HG03432 (cell line): ENCODE results near the gene CD82.

ENCODE experiments used
- ATAC-seq: cut with Tn5 transposase; IDR thresholded peaks from one replicate; pipeline ENCODE4 v1.9.1; 2021; ENCODE audit warnings: mild to moderate bottlenecking, moderate library complexity; ENCODE audit not compliant: unreplicated experiment

Gene CD82

DNA sequence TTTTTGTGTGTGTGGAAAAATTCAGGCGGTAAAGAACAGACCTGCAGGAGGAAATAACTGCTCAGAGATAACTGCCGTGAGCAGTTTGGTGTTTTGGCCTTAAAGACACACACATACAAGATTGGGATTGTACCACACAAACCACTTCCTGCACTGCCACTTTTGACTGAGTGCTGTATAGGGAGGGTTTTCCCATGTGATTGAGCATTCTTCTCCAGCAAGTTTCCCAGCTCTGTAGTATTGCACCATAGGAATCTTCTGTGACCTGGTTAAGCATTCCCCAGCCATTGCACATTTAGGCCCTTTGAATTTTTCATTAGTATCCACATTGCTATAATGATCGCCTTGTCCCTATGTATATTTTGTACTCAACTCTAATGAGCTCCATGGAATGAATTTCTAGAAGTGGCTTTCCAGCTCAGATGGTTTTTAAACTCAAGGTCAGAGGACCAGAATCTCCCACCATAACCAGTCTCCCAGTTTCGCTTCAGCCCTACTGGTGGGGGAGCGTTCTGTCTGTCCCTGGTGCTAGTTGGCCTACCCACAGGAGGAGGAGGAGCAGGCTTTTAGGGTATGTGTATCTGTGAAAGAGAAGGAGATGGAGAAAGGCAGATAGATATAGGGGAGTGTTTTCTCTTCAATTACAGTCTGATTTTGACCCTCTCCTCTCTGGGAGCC lies 9.3 kb downstream of the CD82 start:
- ATAC-seq = peak; percentile 56

DNA sequence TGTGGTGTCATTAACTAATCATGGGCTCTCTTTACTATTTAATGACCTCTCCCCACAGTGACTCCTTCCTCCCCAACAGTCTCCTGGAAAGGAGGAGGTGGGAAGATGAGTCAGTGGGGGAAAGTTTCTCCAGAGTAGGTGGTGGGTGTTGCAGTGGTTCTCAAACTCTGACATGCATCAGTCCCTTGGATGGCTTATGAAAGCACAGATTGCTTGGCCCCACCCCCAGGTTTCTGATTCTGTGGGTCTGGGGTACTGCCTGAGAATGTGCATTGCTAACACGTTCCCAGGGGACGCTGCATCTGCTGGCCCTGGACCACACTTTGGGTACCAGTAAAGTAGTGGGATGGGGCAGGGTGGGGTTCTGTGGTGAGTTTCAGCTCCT lies 9.8 kb downstream of the CD82 start:
- peak; percentile 15 for ATAC-seq

DNA sequence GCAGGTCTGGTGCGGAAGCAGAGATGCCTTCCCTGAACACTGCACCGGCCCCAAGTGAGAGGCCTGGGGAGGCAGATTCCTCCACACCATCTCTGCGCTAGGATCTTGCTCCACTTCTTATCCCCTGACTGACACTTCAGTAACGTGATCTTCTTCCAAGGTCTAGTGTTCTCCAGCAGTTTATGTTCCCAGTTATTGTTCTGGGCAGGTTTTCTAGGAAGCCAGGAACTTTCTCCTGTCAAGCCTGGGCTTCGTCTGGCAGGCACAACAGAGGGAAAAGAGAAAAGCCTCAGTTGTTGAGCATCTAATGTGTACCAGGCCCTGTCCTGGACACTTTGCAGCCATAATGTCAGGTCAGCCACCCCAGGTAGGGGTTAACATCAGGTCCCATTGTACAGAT lies 10.5 kb downstream of the CD82 start:
- no peak for ATAC-seq

DNA sequence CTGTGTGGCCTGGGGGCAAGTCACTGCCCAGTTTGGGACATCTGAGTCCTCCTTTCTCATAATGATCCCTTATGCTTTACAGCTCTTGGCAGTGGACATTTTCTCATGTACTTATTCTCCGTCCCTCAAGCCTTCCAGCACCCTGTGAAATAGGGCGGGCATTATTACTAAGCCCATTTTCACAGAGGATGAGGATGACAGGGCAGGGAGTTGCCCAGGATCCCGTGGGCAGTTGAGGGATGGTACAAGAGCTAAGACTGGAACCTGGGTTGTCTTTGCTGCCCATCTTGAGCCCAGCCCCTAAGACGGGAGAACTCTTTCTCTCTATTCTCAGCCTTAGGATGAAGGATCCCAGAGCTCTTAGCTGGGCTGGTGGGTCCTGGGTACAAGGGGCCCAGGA lies 11.2 kb downstream of the CD82 start:
- no peak for ATAC-seq

DNA sequence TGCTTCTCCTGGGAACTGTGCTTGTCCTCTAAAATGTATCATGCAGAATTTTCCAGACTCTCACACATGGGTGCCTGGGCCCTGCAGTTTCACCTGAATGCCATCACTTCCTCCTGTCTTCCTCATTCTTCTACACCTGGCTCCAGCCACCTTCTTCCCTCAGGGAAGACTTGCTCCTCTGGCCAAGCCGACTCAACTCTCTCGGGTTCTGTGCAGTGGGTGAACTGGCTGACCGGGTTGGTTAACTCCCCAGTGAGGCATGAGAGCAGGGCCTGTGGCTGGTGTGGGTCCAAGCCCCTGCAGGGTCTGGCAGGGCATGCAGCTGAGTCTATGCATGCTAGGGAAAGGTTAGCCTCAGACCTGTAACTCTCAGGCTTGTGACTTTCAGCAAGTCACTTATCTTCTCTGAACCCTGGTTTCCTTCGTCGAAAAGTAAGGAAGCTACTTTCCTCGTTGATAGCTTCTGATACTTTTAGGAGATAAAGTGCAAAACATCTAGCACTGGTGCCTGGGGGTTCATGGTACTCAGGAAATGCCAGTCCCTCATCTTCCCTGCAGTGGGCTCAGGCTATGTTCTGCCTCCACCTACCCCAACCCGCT lies 11.9 kb downstream of the CD82 start:
- no peak for ATAC-seq

DNA sequence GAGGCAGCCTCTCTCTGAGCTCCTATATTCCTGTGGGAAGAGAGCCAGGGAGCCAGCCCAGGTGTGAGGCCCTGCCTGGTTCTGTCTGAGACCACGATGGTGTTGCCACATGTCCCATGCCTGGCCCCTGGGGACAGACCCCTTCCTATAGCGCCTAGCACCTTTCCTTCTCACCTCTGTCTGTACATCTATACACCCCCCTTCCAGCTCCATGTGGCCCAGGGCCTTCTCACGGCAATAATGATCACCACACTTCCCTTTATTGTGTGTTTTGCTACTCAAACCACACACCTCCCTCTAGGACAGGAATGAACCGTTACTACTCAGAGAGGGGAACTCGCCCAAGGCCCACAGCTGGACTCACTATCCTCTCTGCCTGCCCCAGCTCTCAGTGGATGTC lies 12.8 kb downstream of the CD82 start:
- ATAC-seq = peak; percentile 51

DNA sequence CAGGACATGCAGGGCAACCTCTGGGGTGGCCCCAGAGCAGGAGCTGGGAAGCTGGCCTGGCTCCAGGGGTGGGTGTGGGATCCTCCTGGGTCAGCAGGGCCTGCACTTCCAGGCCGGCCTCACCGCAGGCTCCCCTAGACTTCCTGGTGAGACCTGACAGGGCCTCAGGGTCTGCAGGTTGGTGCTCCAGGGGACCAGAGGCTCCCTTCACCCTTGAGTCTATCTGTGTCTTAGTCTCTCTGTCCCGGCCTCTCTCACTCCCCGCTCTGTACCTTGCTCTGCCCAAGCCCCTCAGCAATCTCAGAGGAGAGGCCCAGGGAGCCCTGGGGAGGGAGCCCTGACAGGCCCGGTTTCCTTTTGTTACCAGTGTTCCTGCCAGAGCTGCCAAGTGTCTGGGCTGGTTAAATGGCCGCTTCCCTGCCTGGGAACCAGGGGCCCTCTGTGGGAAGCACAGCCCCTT lies 13.9 kb downstream of the CD82 start:
- ATAC-seq = no peak

DNA sequence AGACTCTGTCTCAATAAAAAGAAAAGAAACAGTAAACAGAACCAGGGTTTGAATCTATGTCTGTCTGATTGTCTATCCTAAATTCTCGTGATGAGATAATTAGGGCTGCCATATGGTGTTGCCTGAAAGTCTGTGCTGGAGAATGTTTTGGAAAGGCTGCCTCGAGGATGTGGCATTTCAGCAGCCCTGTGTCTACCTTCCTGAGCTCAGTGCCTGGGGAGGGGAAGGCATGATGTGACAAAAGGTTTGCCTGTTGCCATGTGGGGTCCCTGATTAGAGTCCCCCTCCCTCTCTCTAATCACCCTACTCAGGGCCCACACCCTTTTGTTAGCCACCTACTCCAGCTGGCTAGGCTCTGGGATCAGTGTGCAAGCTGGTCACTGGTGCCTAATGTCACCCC lies 15.2 kb downstream of the CD82 start:
- ATAC-seq = no peak

DNA sequence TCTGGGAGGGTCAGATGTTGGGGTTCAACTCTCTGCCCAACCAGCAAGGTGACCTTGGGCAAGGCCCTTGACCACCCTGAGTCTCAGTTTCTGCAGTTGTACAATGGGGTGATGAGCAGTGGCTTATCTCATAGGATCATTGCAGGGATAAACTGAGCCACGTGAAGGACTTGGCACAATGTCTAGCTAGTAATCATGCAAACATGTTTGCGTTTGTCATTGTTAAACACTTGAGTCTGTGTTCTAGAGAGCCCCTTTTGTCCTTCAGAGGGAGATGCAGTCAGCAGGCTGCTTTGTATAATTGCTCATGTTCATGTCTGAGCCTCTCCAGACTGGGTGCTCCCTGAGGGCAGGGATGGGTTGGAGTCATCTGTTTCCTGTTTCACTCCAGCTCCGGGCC lies 15.8 kb downstream of the CD82 start:
- ATAC-seq = no peak

DNA sequence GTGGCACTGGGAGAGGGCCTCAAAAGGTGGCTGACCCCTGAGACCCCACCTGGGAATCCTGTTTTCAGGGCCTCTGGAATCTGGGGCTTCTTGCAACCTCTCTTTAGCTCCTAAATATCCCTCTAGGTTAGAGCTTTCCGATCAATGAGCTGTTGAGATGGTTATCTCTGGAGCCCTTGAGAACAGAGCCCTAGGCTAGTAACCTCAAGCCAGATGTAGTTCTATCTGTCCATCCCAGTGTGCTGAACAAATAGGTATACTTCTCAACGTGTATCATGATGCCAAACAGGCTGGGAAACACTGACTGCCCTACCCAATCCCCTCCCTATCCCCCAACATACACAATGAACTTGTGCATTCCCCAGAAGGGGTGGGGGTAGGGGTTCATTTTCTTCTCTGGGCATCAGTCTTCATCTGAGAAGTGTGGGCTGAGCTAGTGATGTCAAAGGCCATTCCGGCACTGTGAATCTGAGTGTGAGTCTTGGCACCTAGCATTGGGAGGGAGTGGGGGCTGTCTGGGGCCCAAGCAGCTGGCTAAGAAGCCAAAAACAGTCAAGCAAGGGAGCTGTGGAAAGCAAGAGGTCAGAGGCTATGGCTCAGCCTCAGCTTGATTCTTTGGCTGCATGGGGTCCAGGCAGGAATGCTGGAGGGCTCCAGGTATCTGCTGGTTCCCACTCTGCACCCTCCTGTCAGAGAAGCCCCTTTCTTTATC lies 17.3 kb downstream of the CD82 start:
- no peak for ATAC-seq

DNA sequence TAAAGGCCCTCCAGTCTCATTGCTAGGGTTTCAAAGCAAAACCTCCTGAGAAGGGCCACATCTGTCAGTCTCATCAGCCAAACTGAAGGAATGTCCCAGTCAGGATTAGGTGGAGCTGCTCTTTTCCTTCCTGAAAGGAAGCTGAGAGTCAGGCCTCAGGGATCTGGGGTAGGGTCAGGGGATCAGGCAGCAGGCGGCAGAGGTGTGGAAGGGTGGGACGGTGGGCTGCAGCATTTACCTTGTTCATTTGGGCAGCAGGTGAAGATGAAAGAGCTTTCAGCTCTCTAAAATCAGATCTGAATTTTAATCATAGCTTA lies 17.8 kb downstream of the CD82 start:
- ATAC-seq = no peak

DNA sequence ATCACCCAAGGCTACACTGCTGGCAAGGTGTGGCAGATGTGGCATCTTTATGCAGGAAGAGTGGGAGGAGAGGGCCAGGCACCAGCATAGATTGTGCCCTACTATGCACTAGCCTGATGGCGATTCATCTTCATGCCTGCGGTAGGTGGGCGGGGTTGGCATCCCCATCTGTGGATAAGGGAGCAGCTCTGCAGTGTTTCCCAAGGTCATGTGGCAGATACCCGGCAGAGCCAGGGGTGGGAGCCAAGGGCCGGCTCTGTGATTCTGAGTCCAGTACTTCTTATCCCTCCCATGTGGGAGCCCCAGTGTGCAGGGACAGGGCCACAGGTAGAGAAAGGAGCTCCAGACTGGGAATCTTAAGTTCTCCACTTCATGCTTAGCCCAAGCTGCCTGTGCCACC lies 20.0 kb downstream of the CD82 start:
- no peak for ATAC-seq

DNA sequence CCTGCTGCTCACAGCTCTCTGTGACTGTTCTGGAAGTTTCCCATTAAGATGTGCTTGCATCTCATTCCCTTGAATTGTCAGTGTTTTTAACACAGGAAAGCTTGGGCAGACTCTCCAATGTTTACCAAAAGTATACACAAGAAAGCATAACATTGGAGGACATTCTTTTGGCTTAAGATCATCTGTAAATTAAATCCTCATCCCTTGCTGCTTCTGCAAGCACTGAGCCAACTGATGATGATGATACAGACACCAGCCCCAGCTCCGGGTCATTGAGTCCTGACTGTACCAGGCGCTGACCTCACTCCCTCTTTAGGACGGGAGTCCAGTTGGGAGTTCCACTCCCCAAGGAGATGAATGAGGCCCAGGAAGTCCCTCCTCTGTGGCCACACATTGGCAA lies 23.8 kb downstream of the CD82 start:
- no peak for ATAC-seq

DNA sequence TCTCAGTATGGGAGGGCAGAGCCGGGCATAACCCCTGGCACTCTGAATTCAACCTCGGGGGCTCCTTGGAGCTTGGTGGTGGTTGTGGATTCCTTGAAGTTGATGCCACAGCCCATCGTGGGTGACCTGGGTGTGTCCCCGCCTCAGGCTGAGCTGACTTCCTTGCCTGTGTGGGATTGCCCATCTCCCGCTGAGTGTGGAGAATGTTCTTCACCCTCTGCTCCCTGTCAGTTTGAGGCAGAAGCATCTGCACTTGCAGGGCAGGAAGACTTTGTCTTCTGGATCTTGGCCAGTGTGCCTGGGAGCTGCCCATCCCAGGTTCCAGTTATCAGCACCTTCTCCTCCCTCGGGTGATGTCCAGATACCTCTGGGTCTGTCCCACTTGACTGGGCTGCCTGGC lies 25.3 kb downstream of the CD82 start:
- ATAC-seq = no peak

DNA sequence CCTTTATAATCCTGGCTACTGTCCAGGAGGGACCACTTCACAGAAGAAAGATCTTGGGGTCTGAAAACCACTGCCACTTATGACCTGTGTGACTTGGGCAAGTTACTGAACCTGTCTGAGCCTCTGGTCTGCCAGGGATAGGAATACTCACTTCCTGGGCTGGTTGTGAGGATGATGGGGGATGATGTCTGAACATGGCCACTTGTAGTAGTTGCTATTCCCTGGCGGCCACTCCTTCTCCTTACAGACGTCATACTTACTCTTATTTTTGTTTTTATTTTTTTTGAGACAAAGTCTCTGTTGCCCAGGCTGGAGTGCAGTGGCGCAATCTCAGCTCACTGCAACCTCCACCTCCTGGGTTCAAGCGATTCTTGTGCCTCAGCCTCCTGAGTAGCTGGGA lies 26.1 kb downstream of the CD82 start:
- no peak for ATAC-seq

DNA sequence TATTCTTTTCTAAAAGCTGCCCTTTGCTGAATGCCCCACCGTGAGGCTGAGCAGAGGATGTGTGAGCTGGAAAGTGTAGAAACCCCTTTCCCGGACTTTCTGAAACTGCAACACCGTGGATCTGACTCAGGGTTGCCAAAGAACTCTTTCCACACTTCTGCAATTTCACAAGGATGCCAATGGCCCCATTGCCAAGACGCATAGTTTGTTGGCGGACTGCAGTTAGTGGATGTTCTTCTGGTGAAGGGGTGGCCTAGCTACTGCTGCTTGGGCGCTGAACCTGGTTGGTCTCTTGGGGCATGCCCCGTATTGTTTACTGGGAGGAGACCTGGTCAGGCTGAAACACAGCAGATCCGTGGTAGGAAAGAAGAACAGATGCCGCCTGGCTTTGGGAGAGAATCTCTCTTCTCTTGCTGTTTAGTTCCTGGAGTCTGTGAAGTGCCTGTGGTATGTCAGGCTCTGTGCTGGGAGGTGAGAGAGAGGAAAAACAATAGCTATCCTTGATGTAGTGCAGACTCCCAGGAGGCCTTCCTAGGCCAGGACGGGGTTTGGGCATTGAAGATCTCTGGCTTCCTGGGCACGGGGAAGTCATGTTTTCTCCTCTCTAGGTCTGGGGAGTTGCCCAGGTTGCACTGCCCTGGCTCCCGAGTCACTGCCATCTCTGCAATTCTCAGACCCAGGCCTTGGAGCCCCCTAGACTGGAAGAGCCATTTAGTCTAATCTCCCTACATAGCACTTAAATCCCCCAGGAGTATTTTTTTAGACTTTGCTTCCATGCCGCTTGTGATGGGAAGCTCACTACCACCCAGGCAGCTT lies 26.9 kb downstream of the CD82 start:
- no peak for ATAC-seq

DNA sequence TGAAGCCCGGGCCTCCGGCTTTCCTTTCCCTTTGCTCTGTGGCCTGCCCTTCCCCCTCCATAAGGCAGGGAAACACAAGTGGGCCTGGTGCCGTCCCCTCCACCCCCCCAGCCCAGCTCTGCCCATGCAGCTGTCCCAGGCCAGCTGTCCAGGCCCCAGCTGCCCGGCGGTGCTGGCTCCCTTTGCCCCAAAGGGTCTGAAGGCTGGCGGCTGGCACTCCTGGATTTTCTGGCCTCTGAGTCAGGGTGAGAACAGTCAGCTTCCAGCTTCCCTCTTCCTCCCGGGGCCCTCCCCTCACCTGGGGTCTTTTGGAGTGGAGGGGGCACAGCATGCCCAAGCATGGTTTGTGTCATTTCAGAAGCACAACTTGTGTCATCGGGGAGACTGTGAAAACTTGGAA lies 27.8 kb downstream of the CD82 start:
- no peak for ATAC-seq

DNA sequence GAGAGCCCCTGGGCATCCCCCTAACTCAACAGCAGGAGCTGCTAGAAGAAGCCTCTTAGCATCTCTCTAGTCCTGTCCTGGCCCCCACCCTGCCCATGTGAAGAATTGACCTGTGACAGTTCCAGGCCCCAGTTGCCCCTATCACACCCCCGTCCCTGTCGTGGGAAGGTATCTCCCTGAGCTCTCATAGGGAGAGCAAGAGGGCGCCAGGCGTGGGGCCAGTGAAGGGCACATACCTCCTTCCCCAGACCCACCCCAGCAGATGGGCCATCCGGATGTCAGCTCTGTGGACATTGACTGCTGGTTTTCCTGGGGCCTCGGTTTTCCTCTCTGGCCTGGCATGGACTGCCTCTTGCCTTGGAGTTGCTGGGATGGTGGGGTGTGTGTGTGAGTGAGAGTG lies 29.5 kb downstream of the CD82 start:
- ATAC-seq = no peak

DNA sequence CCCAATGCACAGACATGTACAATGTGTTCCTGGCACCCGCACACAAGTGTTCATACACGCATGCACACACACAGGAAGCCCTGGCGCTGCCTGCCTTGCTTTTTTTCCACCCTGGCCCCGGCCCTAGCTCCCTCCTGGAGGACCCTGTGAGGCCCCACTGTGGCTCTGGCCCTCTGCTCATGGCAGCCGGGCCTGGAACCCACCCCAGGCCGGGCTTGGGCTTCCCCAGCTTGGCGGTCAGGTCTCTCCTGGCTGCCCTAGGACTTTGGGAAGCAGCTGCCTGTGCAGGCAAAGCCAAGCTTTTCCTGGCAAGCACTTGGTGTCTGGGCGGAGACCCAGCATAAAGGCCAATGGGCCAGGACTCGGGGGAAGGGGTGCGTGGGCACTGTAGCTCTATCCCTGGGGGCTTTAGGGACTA lies 30.5 kb downstream of the CD82 start:
- no peak for ATAC-seq

DNA sequence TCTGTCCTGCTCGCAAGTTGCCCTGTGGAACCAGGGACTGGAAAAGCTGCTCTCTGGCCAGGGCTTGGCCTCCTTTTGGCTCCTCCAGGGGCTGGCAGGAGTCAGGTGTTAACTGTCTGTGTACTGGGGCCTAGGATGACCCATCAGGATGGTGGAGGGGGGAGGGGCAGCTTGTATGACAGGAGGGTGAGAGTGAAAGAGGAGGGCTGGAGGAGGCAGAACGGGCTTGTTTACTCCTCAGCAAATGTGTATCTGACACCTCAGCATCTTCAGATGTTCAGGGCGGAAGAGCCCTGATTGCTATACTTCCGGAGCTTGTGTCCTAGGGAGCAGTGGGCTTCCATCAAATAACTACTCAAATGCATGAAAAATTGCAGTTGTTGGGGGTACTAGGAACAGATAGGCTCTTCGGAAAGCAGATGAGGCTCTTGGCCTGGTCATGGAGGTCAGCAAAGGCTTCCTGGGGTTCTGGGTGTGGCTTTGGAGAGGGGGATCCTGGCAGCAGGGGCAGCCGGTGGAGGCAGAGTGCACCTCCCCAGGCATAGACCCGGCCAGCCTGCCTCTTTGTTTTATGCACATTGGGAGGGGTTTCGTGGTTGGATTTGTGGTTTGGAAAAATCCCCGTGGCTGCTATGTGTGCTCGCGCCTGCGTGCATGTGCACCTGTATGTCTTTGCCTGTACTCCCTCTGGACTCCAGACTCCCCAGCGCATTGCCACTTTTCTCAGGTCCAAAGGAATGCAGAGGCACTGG lies 31.2 kb downstream of the CD82 start:
- peak; percentile 45 for ATAC-seq
